Measurements from ENCODE around the gene TLE7. TPM values are rescaled to one million over a fixed set of nuclear protein-coding genes. Genes with fewer than 3 reads are reported as not detected.

TLE7 gene
- total and polyA plus RNA-seq, 11 donors: not detected

DNA sequence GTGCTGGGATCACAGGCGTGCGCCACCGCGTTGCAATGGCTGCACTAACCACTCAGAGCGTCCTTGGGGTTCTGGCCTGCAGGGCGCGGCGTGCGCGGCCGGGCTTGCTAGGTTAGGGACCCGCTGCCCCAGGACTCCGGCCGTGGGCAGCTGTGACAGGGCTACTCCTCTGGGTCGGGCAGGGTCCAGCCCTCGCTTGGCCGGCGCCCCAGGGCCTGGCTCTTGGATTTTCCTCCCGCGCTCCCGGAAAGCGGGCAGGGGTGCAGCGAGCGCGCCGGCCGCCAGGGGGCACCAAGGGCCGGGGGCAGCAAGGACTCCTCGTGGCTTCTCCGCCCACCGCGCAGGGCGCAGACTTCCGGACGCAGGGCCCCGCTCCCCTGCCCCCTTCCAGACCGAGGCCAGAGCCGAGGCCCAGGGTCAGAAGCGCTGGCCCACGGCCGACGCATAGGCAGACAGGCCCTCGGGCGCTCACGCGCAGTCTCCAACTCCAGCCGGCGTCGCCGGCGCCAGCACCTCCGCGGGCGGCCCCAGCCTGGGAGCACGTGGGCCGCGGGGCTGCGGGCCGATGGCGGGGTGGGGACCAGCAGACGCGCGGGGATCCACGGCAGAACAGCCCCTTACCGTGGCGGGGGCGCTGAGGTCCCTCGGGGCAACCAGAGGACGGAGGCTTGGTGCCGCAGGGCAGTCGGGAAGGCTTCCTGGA, 355 bp downstream of the TLE7 start:
- Histone ChIP-seq H3K4me1 (no peaks in the 10 kb centered on the region), H3K4me3 (no peak overlapping the region), H3K36me3 (peaks cover 0 to 1% (median 0%) of the 10 kb centered on the region in 9 donors), H3K27me3 (peaks cover 0 to 33% (median 0%) of the 10 kb centered on the region in 9 donors), H3K9me3 (peaks cover 0 to 46% (median 26%) of the 10 kb centered on the region in 12 donors), H3K27ac (no peak overlapping the region)
- intact Hi-C loops (cut with DNase I): no loop called here
- TF ChIP-seq POLR2A (IDR thresholded peaks at IDR 0.05): no peak
- TF ChIP-seq, protein P1, sequence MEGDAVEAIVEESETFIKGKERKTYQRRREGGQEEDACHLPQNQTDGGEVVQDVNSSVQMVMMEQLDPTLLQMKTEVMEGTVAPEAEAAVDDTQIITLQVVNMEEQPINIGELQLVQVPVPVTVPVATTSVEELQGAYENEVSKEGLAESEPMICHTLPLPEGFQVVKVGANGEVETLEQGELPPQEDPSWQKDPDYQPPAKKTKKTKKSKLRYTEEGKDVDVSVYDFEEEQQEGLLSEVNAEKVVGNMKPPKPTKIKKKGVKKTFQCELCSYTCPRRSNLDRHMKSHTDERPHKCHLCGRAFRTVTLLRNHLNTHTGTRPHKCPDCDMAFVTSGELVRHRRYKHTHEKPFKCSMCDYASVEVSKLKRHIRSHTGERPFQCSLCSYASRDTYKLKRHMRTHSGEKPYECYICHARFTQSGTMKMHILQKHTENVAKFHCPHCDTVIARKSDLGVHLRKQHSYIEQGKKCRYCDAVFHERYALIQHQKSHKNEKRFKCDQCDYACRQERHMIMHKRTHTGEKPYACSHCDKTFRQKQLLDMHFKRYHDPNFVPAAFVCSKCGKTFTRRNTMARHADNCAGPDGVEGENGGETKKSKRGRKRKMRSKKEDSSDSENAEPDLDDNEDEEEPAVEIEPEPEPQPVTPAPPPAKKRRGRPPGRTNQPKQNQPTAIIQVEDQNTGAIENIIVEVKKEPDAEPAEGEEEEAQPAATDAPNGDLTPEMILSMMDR (IDR thresholded peaks at IDR 0.05): peak in 6 of 12 donors; percentile 10 to 26 (median 24)
- DNase-seq: no peak
- WGBS, 4 donors: 31 to 38% (median 34%) methylated on average over 32 to 71 of the region's 71 CpGs
- ATAC-seq: no peak

DNA sequence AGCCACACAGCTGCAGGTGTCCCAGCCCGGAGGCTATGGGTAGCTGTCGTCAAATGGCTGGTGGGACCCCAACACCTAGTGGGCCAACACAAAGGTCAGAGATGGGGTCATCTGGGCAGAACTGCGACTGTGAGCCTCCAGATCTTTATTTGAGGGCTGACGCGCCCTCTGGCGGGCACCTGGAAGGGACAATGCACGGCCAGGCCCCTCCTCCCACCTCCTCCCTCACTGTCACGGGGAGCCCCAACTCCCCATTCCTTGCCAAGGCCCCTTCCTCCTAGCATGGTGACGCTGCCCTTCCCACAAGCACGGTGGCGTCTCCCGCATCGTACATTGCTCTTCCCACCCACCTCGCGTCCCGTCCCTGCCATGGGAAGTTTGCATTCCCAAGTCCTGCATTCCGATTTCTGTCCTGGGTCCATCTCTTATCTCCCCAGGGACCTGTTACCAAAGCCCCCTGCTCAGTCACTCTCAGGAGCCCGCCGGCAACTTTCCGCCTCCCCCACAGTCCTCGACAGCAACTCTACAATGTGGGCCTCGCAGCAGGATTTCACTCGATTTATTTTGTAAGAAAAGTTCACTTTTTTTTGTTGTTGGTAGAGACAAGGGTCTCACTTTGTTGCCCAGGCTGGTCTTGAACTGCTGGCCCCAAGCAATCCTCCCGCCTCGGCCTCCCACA, 1.0 kb downstream of the TLE7 start:
- Histone ChIP-seq H3K9me3 (peaks cover 0 to 39% (median 20%) of the 10 kb centered on the region in 12 donors), H3K27ac (no peak overlapping the region), H3K36me3 (no peaks in the 10 kb centered on the region), H3K4me1 (no peaks in the 10 kb centered on the region), H3K4me3 (no peak overlapping the region), H3K27me3 (peaks cover 0 to 33% (median 0%) of the 10 kb centered on the region in 9 donors)
- TF ChIP-seq, protein P1 (IDR thresholded peaks at IDR 0.05): no peak
- TF ChIP-seq POLR2A (IDR thresholded peaks at IDR 0.05): no peak
- intact Hi-C loops (cut with DNase I): no loop called here
- DNase-seq (no peak), ATAC-seq (no peak)
- 60 to 75% (median 68%) methylated on average over 23 to 25 of the region's 25 CpGs for WGBS, 4 donors

DNA sequence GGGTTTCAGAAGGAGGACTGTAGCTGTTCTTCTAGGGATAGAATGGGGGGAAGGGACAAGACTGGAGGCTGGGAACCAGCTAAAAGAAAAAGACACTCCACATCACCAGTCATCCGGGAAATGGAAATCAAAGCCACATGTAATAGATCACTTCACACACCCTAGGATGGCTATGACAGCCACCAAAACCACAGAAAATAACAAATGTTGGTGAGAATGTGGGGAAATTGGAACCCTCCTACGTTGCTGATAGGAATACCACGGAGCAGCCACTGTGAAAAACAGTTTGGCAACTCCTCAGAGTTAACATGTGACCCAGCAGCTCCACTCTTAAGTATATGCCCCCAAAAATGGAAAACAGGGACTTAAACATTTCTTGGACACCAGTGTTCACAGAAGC, 2.3 kb downstream of the TLE7 start:
- H3K4me3 ChIP-seq: no peak overlapping the region
- H3K9me3 ChIP-seq: peaks cover 0 to 26% (median 8%) of the 10 kb centered on the region in 12 donors
- no peak overlapping the region for H3K27ac ChIP-seq
- WGBS, 4 donors: 44 to 50% (median 46%) methylated on average over 3 of the region's 3 CpGs
- H3K27me3 ChIP-seq: peaks cover 0 to 33% (median 0%) of the 10 kb centered on the region in 9 donors
- ATAC-seq: no peak
- intact Hi-C loops (cut with DNase I): no loop called here
- DNase-seq: no peak
- no peaks in the 10 kb centered on the region for H3K4me1 ChIP-seq
- TF ChIP-seq, protein P1 (IDR thresholded peaks at IDR 0.05): no peak
- TF ChIP-seq POLR2A (IDR thresholded peaks at IDR 0.05): no peak
- no peaks in the 10 kb centered on the region for H3K36me3 ChIP-seq

DNA sequence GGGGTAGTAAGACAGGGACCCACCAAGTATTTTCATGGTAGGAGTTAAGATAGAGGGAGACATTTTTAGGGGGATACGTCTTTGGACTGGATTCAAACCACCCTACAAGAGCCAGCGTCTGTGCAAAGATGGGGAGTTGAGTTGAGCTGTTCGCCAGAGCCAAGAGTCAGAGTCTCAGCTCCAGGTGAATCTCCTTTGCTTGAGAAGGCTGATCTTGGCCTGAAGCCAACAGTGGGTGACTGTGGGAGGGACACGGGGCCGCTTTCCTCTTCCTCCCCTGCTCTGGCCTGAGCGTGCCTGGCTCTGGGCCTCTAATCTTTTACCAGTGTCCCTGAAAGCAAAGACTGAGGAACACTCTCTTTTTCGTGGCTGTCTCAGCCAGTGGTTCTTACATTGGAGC, 5.4 kb downstream of the TLE7 start:
- Histone ChIP-seq H3K9me3 (peaks cover 0 to 1% (median 0%) of the 10 kb centered on the region in 12 donors), H3K27ac (no peak overlapping the region), H3K4me1 (no peaks in the 10 kb centered on the region), H3K27me3 (peaks cover 0 to 36% (median 0%) of the 10 kb centered on the region in 9 donors), H3K4me3 (no peak overlapping the region), H3K36me3 (no peaks in the 10 kb centered on the region)
- no peak for TF ChIP-seq POLR2A (IDR thresholded peaks at IDR 0.05)
- TF ChIP-seq, protein P1 (IDR thresholded peaks at IDR 0.05): no peak
- DNase-seq (no peak), ATAC-seq (no peak)
- intact Hi-C loops (cut with DNase I): no loop called here
- WGBS, 4 donors: 66 to 73% (median 72%) methylated on average over 6 to 7 of the region's 7 CpGs

All from heart left ventricle (tissue), 16 donors.